HG03575 (cell line): ENCODE data around the gene FUS.
A peak's percentile ranks its signal among the peaks of the same experiment; 100 is the strongest.
"Not testable (repeated sequence)": the region's sequence is repeated elsewhere in the genome, so short reads cannot be mapped to it uniquely, and the experiment has no call there.

ENCODE experiments used
- ATAC-seq: cut with Tn5 transposase; IDR thresholded peaks from one replicate; pipeline ENCODE4 v1.9.1; 2021; ENCODE audit not compliant: unreplicated experiment, insufficient number of reproducible peaks, low FRiP score; ENCODE audit errors: extremely low read depth

The FUS gene

GRCh38 chr16:31179747-31180459, at the start of gene FUS:
FUS (plus strand) TSS chr16:31180139; CDS start chr16:31180215, 76 bp downstream.
- peak; percentile 30 for ATAC-seq

DNA sequence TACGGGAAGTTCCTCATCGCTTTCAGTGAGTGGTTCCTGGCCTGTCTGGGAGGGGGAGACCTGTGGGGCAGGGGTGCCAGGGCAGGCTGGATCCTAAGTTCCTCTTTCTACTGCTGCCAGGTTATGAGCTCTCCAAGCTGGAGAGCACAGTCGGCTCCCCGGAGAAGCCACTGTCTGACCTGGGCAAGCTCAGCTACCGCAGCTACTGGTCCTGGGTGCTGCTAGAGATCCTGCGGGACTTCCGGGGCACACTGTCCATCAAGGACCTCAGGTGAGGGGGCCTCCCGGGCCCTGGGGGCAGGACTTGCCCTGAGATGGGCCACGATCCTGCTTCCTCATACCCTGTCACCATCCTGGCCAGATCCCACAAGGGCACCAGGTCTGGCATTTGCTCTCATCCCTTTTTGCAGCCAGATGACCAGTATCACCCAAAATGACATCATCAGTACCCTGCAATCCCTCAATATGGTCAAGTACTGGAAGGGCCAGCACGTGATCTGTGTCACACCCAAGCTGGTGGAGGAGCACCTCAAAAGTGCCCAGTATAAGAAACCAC, 49.5 kb upstream of the FUS start:
- ATAC-seq: no peak

GRCh38 chr16:31130899-31131298, 49.0 kb upstream of the FUS start:
- no peak for ATAC-seq

DNA sequence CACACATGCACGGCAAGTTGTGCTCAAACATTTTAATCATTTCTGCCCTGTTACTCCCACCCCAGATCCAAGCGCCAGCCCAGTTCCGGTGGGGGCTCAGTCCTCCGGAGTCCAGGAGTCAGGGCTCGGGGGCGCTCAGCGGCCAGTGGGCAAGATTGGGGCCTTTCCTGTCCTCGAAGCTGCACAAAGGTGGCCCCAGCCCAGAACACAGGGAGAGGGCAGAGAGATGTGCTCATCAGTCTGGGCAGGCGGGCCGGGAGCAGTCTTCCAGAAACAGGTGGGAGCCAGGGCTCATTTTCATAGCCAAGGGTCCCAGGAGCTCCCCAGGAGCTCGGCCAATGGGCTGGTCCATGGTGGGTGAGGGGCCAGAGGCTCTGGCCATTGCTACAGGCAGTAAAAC, 48.5 kb upstream of the FUS start:
- ATAC-seq: no peak

- ATAC-seq: no peak
These were observed 48.1 kb upstream of the FUS start for GRCh38 chr16:31131841-31132271.

DNA sequence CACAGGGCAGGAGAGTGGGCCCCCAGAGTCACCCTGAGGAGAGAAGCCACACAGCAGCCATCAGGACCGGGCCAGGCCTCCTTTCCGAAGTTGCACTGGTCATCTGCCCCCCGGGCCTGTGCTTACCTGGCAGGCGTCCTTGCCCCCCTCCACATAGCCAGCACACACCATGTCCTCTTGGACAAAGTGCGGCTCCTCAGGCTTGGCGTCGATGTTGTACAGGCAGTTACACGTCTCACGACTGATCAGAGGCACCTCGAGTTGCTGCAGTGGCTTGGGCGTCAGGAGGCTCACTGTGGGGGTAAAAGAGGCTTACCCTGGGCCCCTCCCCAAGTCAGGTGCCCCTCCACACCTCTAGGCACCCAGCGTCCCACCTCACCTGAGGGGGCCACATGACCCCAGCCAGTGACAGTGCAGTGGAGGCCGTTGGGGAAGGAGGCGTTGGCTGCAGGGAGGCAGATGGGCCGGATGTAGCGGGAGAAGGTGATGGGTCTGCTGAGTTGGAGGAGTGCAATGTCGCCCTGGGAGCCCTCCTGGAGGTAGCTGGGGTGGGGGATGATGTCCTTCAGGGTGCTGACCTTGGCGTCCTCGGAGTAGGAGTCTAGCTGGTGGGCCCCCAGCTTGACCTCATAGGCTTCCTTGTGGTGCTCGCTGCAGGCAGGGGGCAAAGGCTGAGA, 47.5 kb upstream of the FUS start:
- ATAC-seq: no peak

DNA sequence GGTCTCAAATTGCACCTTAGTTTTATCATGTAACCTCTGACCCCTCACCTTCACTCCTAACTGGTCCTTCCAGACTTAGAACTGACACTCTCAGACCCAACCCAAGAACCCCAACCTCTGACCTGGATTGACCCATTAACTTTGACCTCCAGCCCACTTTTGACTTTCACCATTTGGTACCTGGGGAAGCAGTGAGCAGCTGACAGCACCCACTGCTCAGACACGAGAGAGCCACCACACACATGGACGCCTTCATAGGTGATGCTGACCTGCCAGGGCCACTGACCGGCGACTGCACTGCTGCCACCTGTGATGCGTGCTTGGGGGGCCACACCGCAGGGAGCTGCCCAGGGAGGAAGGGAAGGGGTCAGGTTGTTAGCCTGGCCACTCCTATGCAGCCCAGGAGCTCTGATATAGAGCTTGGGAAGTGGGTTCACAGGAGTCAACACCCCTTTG, 46.9 kb upstream of the FUS start:
- no peak for ATAC-seq

DNA sequence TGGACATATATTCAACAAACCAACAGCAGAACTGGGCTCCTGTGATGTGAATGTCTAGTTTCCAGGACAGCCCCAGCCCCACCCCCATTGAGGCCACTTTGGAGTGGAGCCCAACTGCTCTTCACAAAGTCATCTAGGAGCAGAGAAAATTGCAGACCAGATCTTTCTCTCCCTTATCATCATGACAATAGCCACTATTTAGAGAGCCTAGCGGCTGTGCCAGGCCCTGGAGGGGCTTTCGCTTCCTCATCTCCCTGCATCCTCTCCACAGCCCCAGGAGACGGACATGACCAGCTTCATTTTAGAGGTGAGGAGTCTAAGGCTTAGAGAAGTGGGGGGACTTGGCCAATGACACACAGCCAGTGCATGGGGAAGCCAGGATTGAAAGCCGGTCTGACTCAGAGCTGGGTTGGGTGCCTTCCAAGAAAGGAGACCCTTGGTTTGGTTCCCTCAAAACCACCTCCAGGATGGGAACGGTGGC, 45.8 kb upstream of the FUS start:
- ATAC-seq: no peak

DNA sequence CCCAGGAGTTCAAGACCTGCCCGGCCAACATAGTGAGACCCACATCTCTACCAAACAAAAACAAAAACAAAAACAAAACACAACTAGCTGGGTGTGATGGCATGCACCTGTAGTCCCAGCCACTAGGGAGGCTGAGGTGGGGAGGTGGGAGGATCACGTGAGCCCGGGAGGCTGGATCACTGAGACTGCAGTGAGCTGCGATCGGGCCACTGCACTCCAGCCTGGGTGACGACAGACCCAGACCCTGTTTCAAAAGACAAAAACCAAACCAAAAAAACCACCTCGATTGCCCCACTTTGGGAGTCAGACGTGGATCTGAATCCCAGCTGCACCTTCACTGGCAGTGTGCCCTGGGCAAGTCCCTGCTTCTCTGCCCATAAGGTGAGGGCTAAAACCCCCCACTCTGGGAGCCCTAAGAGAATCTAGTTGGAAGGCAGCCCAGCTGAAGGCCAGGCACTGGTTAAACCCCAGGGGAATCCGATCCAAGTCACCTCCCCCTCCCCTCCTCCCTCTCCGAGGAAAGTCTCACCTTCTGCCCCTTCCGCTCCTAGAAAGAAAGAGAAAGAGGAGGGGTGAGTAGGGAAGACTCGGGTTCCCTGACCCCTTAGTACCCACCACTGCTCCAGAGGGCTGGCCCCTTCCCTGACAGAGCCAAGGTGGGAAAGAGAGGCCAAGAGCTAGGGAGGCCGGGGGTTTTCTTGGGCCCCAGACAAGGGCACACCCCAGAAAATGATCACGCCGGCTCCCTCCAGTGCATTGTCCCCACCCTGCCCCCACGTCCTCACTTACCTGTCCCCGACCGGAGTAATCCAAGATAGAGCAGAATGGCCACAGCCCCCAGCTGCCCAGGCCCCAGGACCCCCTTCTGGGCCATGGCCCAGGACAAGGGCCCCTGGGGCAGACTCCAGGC, 45.1 kb upstream of the FUS start:
- ATAC-seq: no peak

DNA sequence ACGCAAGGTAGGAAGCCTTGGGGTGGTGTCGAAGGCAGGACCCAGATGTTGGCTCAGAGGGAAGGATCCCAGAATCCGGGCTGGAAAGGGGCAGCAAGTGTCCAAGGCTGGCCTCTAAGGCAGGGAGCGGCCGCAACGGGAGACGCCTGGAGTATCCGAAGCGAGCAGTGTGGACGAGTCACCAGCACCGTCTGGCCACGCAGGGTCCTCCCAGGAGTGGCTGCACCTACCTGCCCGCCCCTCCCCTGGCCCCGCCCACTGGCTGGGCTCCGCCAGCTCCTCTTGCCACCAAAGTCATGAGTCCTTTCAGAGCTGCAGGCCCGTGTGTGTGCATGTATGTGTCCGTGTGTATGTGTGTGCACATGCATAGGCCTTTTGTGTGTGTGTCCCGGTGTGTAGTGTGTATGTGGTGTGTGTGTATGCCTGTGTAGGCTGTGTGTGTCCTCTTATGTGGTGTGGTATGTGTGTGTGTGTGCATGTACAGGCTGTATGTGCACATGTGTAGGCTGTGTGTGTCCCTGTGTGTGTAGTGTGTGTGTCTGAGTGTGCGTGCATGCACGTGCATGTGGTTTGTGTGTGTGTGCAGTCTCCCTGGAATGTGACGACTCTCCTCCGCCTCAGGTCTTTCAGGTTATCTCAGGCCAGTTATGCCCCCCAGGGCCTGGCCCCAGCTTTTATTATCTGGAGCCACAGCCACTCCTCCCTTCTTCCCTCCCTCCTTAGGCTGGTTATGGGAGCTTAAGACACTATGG, 44.2 kb upstream of the FUS start, which contains the start of gene PRSS8:
PRSS8 (minus strand) TSS at position 193 of the 752 bp plus-strand sequence. CDS start 229 bp downstream, outside the sequence.
- ATAC-seq: no peak

DNA sequence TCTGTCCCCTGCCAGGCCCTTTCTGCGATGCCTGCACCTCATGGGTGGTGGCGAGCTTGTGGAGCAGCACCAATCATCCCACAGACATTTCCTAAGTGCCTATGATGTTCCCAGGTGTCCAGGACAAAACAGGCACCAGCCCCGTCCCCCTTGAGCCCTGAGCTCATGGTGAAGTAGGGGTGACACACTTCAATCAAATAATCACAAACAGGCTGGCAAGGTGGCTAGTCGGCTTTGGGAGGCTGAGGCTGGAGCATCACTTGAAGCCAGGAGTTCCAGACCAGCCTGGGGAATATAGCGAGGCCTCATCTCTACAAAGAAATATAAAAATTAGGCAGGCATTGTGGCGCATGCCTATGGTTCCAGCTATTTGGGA, 43.7 kb upstream of the FUS start:
- ATAC-seq: no peak

DNA sequence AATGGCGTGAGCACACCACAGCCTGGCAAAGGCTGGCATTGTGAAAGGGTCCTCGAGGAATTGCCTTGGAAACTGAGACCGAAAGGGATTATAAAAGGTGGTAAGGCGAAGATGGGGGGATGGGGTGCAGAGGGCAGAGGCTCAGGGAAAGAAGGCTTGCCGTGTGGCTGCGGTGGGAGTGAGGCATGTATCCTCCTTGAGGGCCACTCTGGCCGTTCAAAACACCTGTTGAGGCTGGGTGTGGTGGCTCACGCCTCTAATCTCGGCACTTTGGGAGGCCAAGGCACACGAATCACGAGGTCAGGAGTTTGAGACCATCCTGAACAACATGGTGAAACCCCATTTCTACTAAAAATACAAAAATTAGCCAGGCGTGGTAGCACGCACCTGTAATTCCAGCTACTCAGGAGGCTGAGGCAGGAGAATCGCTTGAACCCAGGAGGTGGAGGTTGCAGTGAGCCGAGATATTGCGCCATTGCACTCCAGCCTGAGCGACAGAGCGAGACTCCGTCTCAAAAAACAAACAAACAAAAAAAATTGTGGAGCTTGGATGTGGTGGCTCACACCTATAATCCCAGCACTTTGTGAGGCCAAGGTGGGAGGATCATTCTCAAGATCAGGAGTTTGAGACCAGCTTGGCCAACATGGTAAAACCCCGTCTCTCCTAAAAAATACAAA, 43.0 kb upstream of the FUS start:
- not testable (repeated sequence) for ATAC-seq

- ATAC-seq: no peak
These were observed 41.0 kb upstream of the FUS start for GRCh38 chr16:31138621-31139578.

DNA sequence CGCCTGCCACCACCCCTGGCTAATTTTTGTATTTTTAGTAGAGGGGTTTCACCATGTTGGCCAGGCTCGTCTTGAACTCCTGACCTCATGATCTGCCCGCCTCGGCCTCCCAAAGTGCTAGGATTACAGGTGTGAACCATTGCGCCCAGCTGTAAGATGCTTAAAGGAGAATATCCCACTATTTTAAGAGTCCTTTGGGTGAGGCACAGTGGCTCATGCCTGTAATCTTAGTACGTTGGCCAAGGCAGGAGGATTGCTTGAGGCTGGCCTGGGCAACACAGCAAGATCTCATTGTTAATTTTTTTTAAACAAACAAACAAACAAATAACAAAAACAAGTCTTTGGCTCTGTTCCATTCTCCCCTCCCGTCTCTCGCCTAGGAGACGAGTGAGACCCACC, 38.9 kb upstream of the FUS start:
- ATAC-seq: not testable (repeated sequence)

DNA sequence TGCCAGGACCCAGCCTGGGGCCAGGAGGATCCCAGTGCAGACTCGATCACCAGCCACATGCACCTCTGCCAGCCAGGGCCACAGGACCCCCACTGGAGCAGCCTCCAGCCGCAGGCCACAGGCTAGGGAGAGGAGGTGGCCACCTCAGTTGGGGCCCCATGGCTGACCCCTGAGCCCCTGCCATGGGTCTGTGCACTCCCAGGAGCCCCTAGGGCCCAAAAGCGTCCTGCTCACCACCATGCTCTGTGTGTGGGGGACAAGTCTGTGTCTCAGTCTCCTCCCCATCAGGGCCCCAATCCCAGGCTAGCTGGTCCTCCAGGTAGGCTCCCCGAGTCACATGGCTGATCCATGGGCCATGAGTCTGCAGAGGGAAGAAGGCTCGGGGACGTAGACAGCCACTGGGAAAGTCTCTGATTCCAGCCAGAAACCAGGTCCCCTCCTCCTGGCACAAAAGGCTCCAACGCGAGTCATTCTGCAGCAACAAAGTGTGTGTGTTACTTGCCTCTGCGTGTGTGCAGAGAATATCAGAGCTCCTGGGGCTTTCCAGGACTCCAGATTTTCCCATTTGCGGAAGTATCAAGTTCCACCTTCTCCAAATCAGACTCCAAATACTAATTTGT, 38.3 kb upstream of the FUS start:
- ATAC-seq: no peak
